C4-2B (cell line): ENCODE measurements around the gene HSPBP1.

Experiments
- H3K27ac ChIP-seq: fragments of 450-650 bp; 2 replicates; pipeline ENCODE4 v1.5.1; 2017
- CTCF ChIP-seq: fragments of 450-650 bp; conservative IDR thresholded peaks from 2 replicates; pipeline ENCODE4 v1.5.1; 2017; ENCODE audit warnings: mild to moderate bottlenecking
- ZFX ChIP-seq: fragments of 450-650 bp; IDR thresholded peaks from 2 replicates; pipeline ENCODE4 v1.6.1; 2017

Gene HSPBP1

GRCh38 chr19:55250262-55251036 is 29.5 kb downstream of the HSPBP1 start:
- TF ChIP-seq CTCF, result no peak
- no peak for TF ChIP-seq ZFX
- H3K27ac ChIP-seq, result no peak overlapping the region

GRCh38 chr19:55249841-55250240 is 30.1 kb downstream of the HSPBP1 start:
- no peak for TF ChIP-seq ZFX
- TF ChIP-seq CTCF, result no peak
- H3K27ac ChIP-seq, result no peak overlapping the region

GRCh38 chr19:55248704-55249103 is 31.2 kb downstream of the HSPBP1 start:
- no peak for TF ChIP-seq CTCF
- TF ChIP-seq ZFX, result no peak
- no peak overlapping the region for H3K27ac ChIP-seq

DNA sequence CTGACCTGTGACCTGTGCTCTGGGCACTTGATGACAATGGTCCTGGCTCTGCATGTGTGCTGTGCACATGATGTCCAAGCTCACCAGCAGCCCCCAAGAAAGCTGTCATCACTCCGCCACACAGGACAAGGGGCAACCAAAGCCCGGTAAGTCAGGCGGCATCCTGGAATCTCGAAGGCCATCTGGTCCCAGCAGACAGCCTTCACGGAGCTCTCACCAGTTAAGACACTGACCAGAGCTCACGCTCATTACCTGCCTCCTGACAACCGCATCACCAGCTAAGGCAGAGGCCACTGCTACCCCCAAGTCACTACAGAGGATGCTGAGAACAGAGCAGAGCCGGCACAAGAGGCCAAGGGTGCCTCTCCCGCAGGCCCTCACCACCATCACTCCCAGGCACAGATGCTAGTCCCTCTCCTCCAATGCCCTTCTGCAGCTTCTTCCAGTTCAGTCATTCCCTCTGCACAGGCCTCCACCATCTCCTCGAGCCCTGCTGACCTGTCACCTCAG is 31.7 kb downstream of the HSPBP1 start:
- no peak overlapping the region for H3K27ac ChIP-seq
- TF ChIP-seq CTCF (no peak), ZFX (no peak)

DNA sequence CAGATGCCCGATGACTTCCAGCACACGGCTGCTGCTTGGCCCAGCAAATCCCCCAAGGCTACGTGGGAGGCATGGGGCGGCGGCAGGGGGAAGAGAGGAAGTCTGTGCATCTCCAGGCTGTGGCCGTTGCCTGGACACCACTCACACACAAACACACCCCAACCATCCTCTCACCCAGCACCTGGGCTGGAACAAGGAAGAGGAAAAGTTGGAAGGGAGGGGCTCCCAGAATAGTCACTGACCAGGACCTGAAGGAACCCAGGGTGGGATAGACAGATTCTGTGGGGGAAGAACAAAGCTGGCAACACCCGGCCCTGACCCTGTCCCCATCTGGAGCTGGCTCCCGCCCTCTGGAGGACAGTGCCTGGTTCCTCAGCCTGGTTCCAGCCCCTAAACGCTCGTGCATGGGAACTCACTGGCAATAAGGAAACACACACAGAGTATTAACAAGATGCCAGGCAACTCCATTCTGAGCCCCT is 32.2 kb downstream of the HSPBP1 start:
- TF ChIP-seq CTCF, result no peak
- no peak for TF ChIP-seq ZFX
- no peak overlapping the region for H3K27ac ChIP-seq

GRCh38 chr19:55246462-55247451 is 33.2 kb downstream of the HSPBP1 start:
- TF ChIP-seq CTCF (no peak), ZFX (no peak)
- H3K27ac ChIP-seq, result no peak overlapping the region
